H1 (cell line): ENCODE measurements around the gene CPT1A. TPM values are rescaled to one million over a fixed set of nuclear protein-coding genes. Genes with fewer than 3 reads are reported as not detected.

Experiments
- CHD7 ChIP-seq: fragments of 300-600 bp; sonication (generic); IDR thresholded peaks from 2 replicates; pipeline ENCODE4 v1.7.1; 2012; ENCODE audit warnings: low read length, moderate library complexity, mild to moderate bottlenecking, inconsistent platforms; ENCODE audit not compliant: insufficient replicate concordance
- CTCF ChIP-seq, 3 experiments: IDR thresholded peaks; 1 replicate in 2 of 3; 2 replicates in 1 of 3; pipeline versions ENCODE4 v1.5.1 to v1.6.1; 2011; ENCODE audit warnings: low read length in 3 of 3, mild to moderate bottlenecking in 3 of 3, inconsistent platforms in 2 of 3, low read depth in 1 of 3, moderate library complexity in 1 of 3; ENCODE audit not compliant: insufficient read depth in 1 of 3; ENCODE audit errors: control extremely low read depth in 1 of 3
- POLR2A ChIP-seq, 2 experiments: IDR thresholded peaks; 1 replicate in 1 of 2; 2 replicates in 1 of 2; pipeline ENCODE4 v1.6.1; 2011; ENCODE audit warnings: low read depth in 2 of 2, low read length in 2 of 2, mild to moderate bottlenecking in 2 of 2; ENCODE audit errors: control extremely low read depth in 1 of 2
- RXRA ChIP-seq: IDR thresholded peaks from 2 replicates; pipeline ENCODE4 v1.6.1; 2011; ENCODE audit warnings: low read depth, mild to moderate bottlenecking, low read length, moderate library complexity; ENCODE audit not compliant: insufficient read depth
- SP4 ChIP-seq: IDR thresholded peaks from 2 replicates; pipeline ENCODE4 v1.6.1; 2012; ENCODE audit warnings: low read length, inconsistent platforms
- TAF1 ChIP-seq: IDR thresholded peaks from 2 replicates; pipeline ENCODE4 v1.6.1; 2011; ENCODE audit warnings: mild to moderate bottlenecking, low read depth, low read length
- polyA plus RNA-seq, 7 experiments: library from polyadenylated mRNA; depleted of rRNA in 3 of 7; stranded (reverse) in 5 of 7; unstranded in 2 of 7; fragments of >200 nt in 5 of 7; fragments of 200-250 nt in 2 of 7; gene quantifications; 1 replicate in 5 of 7; 2 replicates in 1 of 7; 4 replicates in 1 of 7; pipeline versions ENCODE4 v1.2.1 to v1.2.3, GENCODE V29; 2011 to 2013; ENCODE audit warnings: missing spikeins in 2 of 7, mixed read lengths in 2 of 7
- total RNA-seq: library from RNA; stranded (reverse); fragmentation: NEBNext Ultra II Directional; extraction: Animal tissue kit (Norgen Biotek cat#: 25700); gene quantifications from 2 replicates; pipeline ENCODE4 v1.2.1, GENCODE V29; 2021

The CPT1A gene
- total and polyA plus RNA-seq, 2 of the 8 experiments (the other 6 are each of a cell fraction or from before 2014, with no cell fraction given): 2.9 to 12.2 TPM

- TF ChIP-seq CHD7: no peak
- no peak for TF ChIP-seq TAF1
- TF ChIP-seq CTCF (IDR thresholded peaks at IDR 0.05; ENCODE audit: control extremely low read depth in 1 of 3, insufficient read depth in 1 of 3, low read depth in 1 of 3, low read length in 3 of 3): no peak
- TF ChIP-seq SP4: no peak
- TF ChIP-seq RXRA: no peak
- TF ChIP-seq POLR2A (IDR thresholded peaks at IDR 0.05; ENCODE audit: control extremely low read depth in 1 of 2, low read depth in 2 of 2, low read length in 2 of 2): no peak
Observed at GRCh38 chr11:68784653-68785052, 57.1 kb downstream of the CPT1A start (continued).
